Measurements from ENCODE around the gene MYLK.

DNA sequence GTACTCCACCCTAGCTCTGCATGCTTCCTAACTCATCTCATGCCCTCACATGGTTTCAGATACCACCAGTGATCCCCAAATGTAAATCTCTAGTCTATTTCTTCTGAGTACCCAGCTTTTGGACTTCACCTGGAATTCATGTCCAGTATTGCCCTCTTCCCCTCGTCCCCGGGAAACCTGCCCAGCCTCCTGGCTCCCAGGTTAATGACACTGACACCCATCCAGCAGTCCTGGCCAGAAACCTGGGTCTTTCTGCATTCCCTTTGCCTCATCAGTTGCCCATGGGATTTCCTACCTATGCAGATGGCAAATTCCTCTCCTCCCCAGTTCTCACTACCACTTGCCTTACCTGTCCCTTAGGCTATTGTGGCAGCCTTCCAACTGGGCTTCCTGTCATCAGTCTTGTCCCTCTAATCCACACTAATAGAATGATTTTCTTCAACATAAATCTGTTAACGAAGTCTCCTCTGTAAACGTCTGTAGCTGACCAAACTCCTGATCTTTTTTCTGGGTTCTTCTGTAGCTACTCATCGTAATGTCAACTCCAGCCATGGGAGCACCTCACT, 15.3 kb upstream of the MYLK start:
- TF ChIP-seq, protein P1, sequence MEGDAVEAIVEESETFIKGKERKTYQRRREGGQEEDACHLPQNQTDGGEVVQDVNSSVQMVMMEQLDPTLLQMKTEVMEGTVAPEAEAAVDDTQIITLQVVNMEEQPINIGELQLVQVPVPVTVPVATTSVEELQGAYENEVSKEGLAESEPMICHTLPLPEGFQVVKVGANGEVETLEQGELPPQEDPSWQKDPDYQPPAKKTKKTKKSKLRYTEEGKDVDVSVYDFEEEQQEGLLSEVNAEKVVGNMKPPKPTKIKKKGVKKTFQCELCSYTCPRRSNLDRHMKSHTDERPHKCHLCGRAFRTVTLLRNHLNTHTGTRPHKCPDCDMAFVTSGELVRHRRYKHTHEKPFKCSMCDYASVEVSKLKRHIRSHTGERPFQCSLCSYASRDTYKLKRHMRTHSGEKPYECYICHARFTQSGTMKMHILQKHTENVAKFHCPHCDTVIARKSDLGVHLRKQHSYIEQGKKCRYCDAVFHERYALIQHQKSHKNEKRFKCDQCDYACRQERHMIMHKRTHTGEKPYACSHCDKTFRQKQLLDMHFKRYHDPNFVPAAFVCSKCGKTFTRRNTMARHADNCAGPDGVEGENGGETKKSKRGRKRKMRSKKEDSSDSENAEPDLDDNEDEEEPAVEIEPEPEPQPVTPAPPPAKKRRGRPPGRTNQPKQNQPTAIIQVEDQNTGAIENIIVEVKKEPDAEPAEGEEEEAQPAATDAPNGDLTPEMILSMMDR (IDR thresholded peaks at IDR 0.05; ENCODE audit: poor library complexity): no peak
- TF ChIP-seq EZH2 (IDR thresholded peaks at IDR 0.05; ENCODE audit: borderline replicate concordance) (no peak), EZH2phosphoT487 (IDR thresholded peaks at IDR 0.05; ENCODE audit: low read depth, severe bottlenecking, unreplicated experiment) (no peak)
